Activated CD8-positive, alpha-beta memory T cell treated with anti-CD3 and anti-CD28 coated beads for 36 hours (primary cell): Measurements from ENCODE around the gene KRTAP10-4. TPM values are rescaled to one million over a fixed set of nuclear protein-coding genes. Genes with fewer than 3 reads are reported as not detected.
"Not testable (repeated sequence)": the region's sequence is repeated elsewhere in the genome, so short reads cannot be mapped to it uniquely, and the experiment has no call there.

Experiments used
- CTCF ChIA-PET: fragments of 350-600 bp; sonication (Branson Sonifier 250); formaldehyde crosslinking; loops from one replicate; lab custom pipeline; 2021; ENCODE audit warnings: antibody characterized with exemption; lab: Charles Lee
- POLR2A ChIA-PET: fragments of 350-600 bp; sonication (Branson Sonifier 250); formaldehyde crosslinking; loops from one replicate; lab custom pipeline; 2021; ENCODE audit warnings: antibody characterized with exemption; lab: Charles Lee
- total RNA-seq, 2 experiments: library from RNA; stranded (reverse); gene quantifications; one replicate each; pipeline ENCODE4 v1.2.3, GENCODE V29; 2021

KRTAP10-4 gene
- total RNA-seq: not detected

- CTCF ChIA-PET, POLR2A ChIA-PET: not testable (repeated sequence)
Measured at GRCh38 chr21:44573630-44574456, at the start of gene KRTAP10-4. Gene KRTAP10-4, plus strand, starts transcription at chr21:44573729. Its CDS starts 30 bp downstream, at chr21:44573759.

- ChIA-PET CTCF (no interaction called here), POLR2A (no interaction called here)
Measured at GRCh38 chr21:44524414-44525371, 48.8 kb upstream of the KRTAP10-4 start.

- ChIA-PET POLR2A (no interaction called here), CTCF (interaction anchor here (0.5 kb wide), 1 partner anchor 230 kb away, joined by 3 read pairs; no protein-coding TSS in a partner anchor)
Measured at GRCh38 chr21:44525391-44526095, 48.0 kb upstream of the KRTAP10-4 start.

- ChIA-PET POLR2A (no interaction called here), CTCF (interaction anchor here (0.5 kb wide), 1 partner anchor 229 kb away, joined by 3 read pairs; no protein-coding TSS in a partner anchor)
Measured at GRCh38 chr21:44526096-44526997, 47.2 kb upstream of the KRTAP10-4 start.

GRCh38 chr21:44527156-44527982 is 46.2 kb upstream of the KRTAP10-4 start:
- ChIA-PET POLR2A (no interaction called here), CTCF (no interaction called here)

- POLR2A ChIA-PET: no interaction called here
- CTCF ChIA-PET: no interaction called here
Measured at GRCh38 chr21:44527983-44528633, 45.4 kb upstream of the KRTAP10-4 start.

GRCh38 chr21:44528634-44528995 is 44.9 kb upstream of the KRTAP10-4 start:
- ChIA-PET POLR2A (no interaction called here), CTCF (no interaction called here)

GRCh38 chr21:44529011-44529421 is 44.5 kb upstream of the KRTAP10-4 start:
- ChIA-PET POLR2A (no interaction called here), CTCF (no interaction called here)

GRCh38 chr21:44529503-44530125 is 43.9 kb upstream of the KRTAP10-4 start:
- CTCF ChIA-PET: no interaction called here
- POLR2A ChIA-PET: no interaction called here

GRCh38 chr21:44530221-44530902 is 43.2 kb upstream of the KRTAP10-4 start:
- POLR2A ChIA-PET: no interaction called here
- CTCF ChIA-PET: no interaction called here

- CTCF ChIA-PET: no interaction called here
- POLR2A ChIA-PET: no interaction called here
Measured at GRCh38 chr21:44530903-44531605, 42.5 kb upstream of the KRTAP10-4 start.

- ChIA-PET CTCF (no interaction called here), POLR2A (no interaction called here)
Measured at GRCh38 chr21:44531606-44532564, 41.6 kb upstream of the KRTAP10-4 start.

GRCh38 chr21:44532712-44533111 is 40.8 kb upstream of the KRTAP10-4 start:
- ChIA-PET CTCF (no interaction called here), POLR2A (no interaction called here)

GRCh38 chr21:44533121-44533890 is 40.2 kb upstream of the KRTAP10-4 start:
- ChIA-PET CTCF (no interaction called here), POLR2A (no interaction called here)
